HG02943 (cell line): ENCODE results near the gene NHSL2.
"Not testable (repeated sequence)": the region's sequence is repeated elsewhere in the genome, so short reads cannot be mapped to it uniquely, and the experiment has no call there.

ENCODE experiments used
- ATAC-seq: cut with Tn5 transposase; IDR thresholded peaks from one replicate; pipeline ENCODE4 v1.9.1; 2021; ENCODE audit warnings: mild to moderate bottlenecking, low read depth, moderate library complexity; ENCODE audit not compliant: unreplicated experiment

The NHSL2 gene

GRCh38 chrX:71910643-71910985, at the start of gene NHSL2:
Gene NHSL2 (plus strand): TSS chrX:71910845.
- ATAC-seq: no peak

GRCh38 chrX:71867680-71868079, 43.0 kb upstream of the NHSL2 start:
- ATAC-seq: no peak

- ATAC-seq: not testable (repeated sequence)
Observed at GRCh38 chrX:71869566-71869965, 41.1 kb upstream of the NHSL2 start.

- no peak for ATAC-seq
Observed at GRCh38 chrX:71870208-71871098, 40.2 kb upstream of the NHSL2 start.

- no peak for ATAC-seq
Observed at GRCh38 chrX:71871367-71871766, 39.3 kb upstream of the NHSL2 start.

DNA sequence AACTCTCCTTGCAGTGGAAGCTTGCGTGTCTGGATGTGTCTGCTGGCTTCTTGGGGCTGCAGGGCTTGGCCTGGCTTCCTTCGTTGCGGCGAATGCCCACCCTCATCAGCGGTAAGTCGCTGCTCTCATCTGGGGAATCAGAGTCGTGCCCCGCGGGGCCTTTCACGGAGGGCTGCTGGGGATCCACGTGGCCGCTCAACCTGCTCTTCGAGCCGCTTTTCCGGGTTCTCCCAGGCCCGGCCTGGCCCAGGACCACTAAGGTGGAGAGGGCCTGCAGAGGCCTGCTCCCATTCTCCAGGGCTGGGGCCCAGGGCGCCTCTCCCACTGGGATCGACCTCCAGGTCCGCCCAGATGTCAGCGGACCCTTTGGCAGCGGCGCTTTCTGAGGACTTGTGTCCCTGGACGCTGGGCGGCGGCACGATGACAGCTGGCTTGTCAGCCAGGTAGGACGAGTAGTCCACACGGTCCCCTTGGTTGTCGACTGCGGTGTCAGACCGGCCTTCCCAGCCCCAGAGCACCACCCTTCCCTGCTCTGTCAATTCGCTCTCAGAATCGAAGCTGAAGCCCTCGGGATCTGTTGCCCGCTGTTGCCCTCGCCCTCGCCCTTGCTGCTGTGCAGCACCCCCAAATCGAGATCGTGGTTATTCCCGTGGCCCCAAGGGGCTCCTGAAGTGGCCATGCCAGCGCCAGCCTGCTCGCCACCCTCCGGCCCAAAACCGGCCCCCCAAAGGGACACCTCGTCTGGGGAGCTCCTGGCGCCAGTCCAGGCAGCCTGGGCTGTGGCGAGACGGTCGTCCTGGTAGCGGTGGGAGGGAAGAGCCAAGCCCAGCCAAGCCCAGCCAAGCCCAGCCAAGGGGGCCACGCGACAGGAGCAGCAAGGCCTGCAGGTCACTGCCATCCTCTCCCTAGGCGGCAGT, 37.8 kb upstream of the NHSL2 start:
- no peak for ATAC-seq

- ATAC-seq: no peak
Observed at GRCh38 chrX:71873459-71873833, 37.2 kb upstream of the NHSL2 start.

DNA sequence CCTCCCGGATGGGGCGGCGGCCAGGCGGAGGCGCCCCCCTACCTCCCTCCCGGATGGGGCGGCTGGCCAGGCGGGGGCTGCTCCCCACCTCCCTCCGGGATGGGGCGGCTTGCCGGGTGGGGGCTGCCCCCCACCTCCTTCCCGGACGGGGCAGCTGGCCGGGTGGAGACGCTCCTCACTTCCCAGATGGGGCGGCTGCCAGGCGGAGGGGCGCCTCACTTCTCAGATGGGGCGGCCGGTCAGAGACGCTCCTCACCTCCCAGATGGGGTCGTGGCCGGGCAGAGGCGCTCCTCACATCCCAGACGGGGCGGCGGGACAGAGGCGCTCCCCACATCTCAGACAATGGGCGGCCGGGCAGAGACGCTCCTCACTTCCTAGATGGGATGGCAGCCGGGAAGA, 33.8 kb upstream of the NHSL2 start:
- ATAC-seq: not testable (repeated sequence)

DNA sequence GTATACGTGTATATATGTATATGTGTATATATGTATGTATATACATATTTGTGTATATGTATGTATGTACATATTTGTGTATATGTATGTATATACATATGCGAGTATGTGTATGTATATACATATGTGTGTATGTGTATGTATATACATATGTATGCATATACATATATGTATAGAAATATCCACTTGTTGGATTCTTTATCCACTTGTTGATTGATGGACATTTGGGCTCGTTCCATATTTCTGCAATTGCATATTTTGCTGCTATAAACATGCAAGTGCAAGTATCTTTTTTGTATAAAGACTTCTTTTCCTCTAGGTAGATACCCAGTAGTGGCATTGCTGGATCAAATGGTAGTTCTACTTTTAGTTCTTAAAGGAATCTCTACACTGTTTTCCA, 25.5 kb upstream of the NHSL2 start:
- ATAC-seq: no peak

- ATAC-seq: no peak
Observed at GRCh38 chrX:71895607-71896006, 15.0 kb upstream of the NHSL2 start.

DNA sequence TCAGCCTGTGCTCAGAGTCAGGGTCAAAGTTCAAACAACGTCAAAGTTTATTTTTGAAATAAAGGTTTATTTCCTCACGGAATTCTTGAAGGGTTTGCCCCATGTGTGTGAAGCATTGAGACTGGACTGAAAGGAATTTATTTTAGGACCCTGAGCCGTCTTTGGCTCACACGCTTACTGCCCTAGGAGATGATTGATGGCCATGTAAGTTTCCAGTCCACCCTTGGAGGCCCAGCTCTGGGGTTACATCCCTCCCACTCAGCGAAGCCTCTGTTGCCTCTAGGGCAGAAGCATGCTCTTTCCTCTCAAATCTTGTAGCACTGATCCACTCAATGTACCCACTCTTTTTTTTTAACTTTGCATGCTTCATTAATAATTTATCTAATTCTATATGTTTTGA, 4.5 kb upstream of the NHSL2 start:
- no peak for ATAC-seq

- no peak for ATAC-seq
Observed at GRCh38 chrX:71908387-71908786, 2.3 kb upstream of the NHSL2 start.

DNA sequence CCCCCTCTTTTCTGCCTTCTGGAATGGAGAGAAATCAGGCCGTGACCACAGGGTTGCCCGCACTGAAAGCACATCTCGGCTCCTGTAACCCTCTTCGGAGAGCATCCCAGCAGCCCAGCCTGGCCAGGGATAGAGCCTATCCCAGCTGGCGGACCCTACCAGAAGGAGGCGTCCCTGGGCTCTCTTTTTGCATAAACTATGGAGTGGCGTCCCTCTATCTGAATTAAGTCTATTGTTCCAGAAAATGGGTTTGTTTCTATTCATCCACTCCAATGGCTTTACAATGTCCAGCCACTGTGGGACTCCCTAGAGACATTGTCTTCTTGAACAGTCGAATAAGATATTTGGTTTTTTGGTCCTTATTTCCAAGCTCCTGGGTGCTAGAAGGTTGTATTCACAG, 689 bp upstream of the NHSL2 start:
- ATAC-seq: no peak

- ATAC-seq: no peak
Observed at GRCh38 chrX:71910986-71911730, 513 bp downstream of the NHSL2 start.

- no peak for ATAC-seq
Observed at GRCh38 chrX:71911731-71912050, 1.0 kb downstream of the NHSL2 start.

DNA sequence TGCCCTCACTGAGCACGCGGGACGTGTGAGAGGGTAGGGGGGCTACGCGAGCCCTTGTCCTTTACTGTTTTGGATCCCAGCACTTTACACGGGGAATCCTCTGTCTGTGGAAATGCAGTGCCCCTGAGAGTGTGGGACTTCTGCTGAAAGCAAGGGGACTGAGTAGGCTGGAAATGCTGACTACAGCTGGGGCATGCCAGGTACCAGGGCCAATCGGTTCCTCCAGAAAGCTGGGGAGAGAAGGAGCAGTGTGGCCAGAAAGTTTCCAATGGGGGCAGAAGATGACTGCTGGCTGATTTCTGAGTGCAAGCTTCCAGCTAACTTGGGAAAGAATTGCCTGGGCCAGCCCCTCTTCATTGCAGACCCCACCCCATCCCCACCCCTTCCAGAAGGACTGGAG, 1.5 kb downstream of the NHSL2 start:
- ATAC-seq: no peak

GRCh38 chrX:71913156-71913950, 2.7 kb downstream of the NHSL2 start:
- no peak for ATAC-seq

GRCh38 chrX:71917621-71918343, 7.1 kb downstream of the NHSL2 start:
- ATAC-seq: no peak

- ATAC-seq: no peak
Observed at GRCh38 chrX:71919431-71919830, 8.8 kb downstream of the NHSL2 start.

DNA sequence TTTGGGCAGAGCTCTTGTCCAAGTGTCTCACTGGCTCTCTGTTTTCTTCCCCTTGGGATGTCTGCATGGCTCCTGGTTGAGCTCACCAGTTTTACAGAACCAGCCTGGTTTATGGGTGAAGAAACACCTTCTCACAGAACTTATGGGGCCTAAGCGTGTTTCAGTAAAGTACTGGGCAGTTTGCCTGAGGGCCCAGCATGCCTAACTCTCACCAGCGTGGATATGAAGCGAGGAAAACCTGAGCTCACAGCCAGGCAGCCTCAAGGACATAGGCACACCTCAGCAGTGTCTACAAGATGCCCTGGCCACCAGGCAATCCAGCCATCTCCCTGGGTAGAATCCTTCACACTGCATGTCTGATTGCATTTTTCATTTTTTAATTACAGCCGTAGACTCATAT, 9.2 kb downstream of the NHSL2 start:
- no peak for ATAC-seq
